Hepatocyte (in vitro differentiated cells): ENCODE data around the gene FAM110A.

Experiments
- EZH2 ChIP-seq: fragments of 200-600 bp; sonication (generic); IDR thresholded peaks from 2 replicates; pipeline ENCODE4 v1.6.1; 2016; ENCODE audit warnings: antibody characterized with exemption, mild to moderate bottlenecking, borderline replicate concordance
- EZH2phosphoT487 ChIP-seq: fragments of 200-600 bp; sonication (generic); IDR thresholded peaks from one replicate; pipeline ENCODE4 v1.6.1; 2018; ENCODE audit warnings: antibody characterized with exemption, mild to moderate bottlenecking, low read depth, moderate library complexity; ENCODE audit not compliant: unreplicated experiment, severe bottlenecking
- TF ChIP-seq, protein P1 (sequence below): fragments of 200-600 bp; sonication (generic); IDR thresholded peaks from 2 replicates; pipeline ENCODE4 v1.5.1; 2016; ENCODE audit warnings: antibody characterized with exemption, mild to moderate bottlenecking; ENCODE audit not compliant: poor library complexity

GRCh38 chr20:821731-822065 lies 11.8 kb upstream of the FAM110A start:
- TF ChIP-seq EZH2 = no peak
- TF ChIP-seq, protein P1, sequence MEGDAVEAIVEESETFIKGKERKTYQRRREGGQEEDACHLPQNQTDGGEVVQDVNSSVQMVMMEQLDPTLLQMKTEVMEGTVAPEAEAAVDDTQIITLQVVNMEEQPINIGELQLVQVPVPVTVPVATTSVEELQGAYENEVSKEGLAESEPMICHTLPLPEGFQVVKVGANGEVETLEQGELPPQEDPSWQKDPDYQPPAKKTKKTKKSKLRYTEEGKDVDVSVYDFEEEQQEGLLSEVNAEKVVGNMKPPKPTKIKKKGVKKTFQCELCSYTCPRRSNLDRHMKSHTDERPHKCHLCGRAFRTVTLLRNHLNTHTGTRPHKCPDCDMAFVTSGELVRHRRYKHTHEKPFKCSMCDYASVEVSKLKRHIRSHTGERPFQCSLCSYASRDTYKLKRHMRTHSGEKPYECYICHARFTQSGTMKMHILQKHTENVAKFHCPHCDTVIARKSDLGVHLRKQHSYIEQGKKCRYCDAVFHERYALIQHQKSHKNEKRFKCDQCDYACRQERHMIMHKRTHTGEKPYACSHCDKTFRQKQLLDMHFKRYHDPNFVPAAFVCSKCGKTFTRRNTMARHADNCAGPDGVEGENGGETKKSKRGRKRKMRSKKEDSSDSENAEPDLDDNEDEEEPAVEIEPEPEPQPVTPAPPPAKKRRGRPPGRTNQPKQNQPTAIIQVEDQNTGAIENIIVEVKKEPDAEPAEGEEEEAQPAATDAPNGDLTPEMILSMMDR = no peak
- TF ChIP-seq EZH2phosphoT487 = no peak
